ENCODE measurements around the gene NLRP13.

DNA sequence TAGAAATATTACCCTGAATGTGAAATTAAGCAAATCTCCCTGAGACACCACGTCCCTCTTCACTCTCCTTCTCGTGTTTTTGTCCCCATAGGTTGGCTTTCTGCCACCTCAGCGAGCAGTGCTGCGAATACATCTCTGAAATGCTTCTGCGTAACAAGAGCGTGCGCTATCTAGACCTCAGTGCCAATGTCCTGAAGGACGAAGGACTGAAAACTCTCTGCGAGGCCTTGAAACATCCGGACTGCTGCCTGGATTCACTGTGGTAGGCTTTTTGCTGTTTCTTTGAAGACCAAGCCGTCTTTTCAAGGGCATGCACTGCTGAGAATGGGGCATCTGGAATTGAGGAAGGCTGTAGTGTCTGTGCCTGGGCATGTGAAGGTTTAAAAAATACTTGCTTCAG lies 61.4 kb downstream of the NLRP13 start:
- TF ChIP-seq POLR2AphosphoS5 (IDR thresholded peaks at IDR 0.05; ENCODE audit: borderline replicate concordance, low read depth, low read length) (no peak), EZH2 (IDR thresholded peaks at IDR 0.05) (no peak)

All from SK-N-MC (cell line).